ENCODE measurements around the gene SLC39A11. TPM values are rescaled to one million over a fixed set of nuclear protein-coding genes. Genes with fewer than 3 reads are reported as not detected.

The SLC39A11 gene
- total and polyA plus RNA-seq, 4 donors, result 18.9 to 44.9 (median 28.2) TPM

GRCh38 chr17:72677108-72677507 is 415.4 kb downstream of the SLC39A11 start (continued):
- TF ChIP-seq, protein P1, sequence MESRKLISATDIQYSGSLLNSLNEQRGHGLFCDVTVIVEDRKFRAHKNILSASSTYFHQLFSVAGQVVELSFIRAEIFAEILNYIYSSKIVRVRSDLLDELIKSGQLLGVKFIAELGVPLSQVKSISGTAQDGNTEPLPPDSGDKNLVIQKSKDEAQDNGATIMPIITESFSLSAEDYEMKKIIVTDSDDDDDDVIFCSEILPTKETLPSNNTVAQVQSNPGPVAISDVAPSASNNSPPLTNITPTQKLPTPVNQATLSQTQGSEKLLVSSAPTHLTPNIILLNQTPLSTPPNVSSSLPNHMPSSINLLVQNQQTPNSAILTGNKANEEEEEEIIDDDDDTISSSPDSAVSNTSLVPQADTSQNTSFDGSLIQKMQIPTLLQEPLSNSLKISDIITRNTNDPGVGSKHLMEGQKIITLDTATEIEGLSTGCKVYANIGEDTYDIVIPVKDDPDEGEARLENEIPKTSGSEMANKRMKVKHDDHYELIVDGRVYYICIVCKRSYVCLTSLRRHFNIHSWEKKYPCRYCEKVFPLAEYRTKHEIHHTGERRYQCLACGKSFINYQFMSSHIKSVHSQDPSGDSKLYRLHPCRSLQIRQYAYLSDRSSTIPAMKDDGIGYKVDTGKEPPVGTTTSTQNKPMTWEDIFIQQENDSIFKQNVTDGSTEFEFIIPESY (IDR thresholded peaks at IDR 0.05), result no peak

- Histone ChIP-seq H3K36me3 (ENCODE audit: control insufficient read depth in 4 of 4, insufficient read depth in 3 of 4, low read depth in 1 of 4, low read length in 3 of 4) (no peaks in the 10 kb centered on the region), H3K4me3 (ENCODE audit: low read depth in 1 of 3, low read length in 3 of 3) (no peak overlapping the region), H3K9ac (ENCODE audit: low read depth in 1 of 2, low read length in 2 of 2) (no peak overlapping the region), H3K27ac (ENCODE audit: low read depth in 1 of 2, low read length in 2 of 2) (no peak overlapping the region), H3K4me1 (ENCODE audit: control insufficient read depth in 4 of 4, insufficient read depth in 4 of 4, low read length in 3 of 4) (no peaks in the 10 kb centered on the region), H3K27me3 (ENCODE audit: control insufficient read depth in 4 of 4, insufficient read depth in 4 of 4, low read length in 3 of 4) (no peaks in the 10 kb centered on the region), H3K9me3 (ENCODE audit: control insufficient read depth in 4 of 4, low read length in 3 of 4) (no peaks in the 10 kb centered on the region)
- WGBS, result 89% methylated on average over 4 of the region's 4 CpGs
- no peak for TF ChIP-seq EGR1 (IDR thresholded peaks at IDR 0.05; ENCODE audit: low read depth in 2 of 2)
- no peak for TF ChIP-seq NR2F2 (IDR thresholded peaks at IDR 0.05)
- TF ChIP-seq, protein P2, sequence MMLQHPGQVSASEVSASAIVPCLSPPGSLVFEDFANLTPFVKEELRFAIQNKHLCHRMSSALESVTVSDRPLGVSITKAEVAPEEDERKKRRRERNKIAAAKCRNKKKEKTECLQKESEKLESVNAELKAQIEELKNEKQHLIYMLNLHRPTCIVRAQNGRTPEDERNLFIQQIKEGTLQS (IDR thresholded peaks at IDR 0.05), result no peak
- TF ChIP-seq MAX (IDR thresholded peaks at IDR 0.05), result no peak
- TF ChIP-seq RAD21 (IDR thresholded peaks at IDR 0.05), result no peak
- no peak for TF ChIP-seq REST (IDR thresholded peaks at IDR 0.05)
- TF ChIP-seq, protein P1 (IDR thresholded peaks at IDR 0.05), result no peak
- no peak for TF ChIP-seq FOXA1 (IDR thresholded peaks at IDR 0.05)
- TF ChIP-seq HNF4G (IDR thresholded peaks at IDR 0.05), result no peak
- TF ChIP-seq, protein P3, sequence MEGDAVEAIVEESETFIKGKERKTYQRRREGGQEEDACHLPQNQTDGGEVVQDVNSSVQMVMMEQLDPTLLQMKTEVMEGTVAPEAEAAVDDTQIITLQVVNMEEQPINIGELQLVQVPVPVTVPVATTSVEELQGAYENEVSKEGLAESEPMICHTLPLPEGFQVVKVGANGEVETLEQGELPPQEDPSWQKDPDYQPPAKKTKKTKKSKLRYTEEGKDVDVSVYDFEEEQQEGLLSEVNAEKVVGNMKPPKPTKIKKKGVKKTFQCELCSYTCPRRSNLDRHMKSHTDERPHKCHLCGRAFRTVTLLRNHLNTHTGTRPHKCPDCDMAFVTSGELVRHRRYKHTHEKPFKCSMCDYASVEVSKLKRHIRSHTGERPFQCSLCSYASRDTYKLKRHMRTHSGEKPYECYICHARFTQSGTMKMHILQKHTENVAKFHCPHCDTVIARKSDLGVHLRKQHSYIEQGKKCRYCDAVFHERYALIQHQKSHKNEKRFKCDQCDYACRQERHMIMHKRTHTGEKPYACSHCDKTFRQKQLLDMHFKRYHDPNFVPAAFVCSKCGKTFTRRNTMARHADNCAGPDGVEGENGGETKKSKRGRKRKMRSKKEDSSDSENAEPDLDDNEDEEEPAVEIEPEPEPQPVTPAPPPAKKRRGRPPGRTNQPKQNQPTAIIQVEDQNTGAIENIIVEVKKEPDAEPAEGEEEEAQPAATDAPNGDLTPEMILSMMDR (IDR thresholded peaks at IDR 0.05; ENCODE audit: low read depth, low read length, missing input control), result no peak
- TF ChIP-seq HNF4A (conservative IDR thresholded peaks at IDR 0.05), result no peak
- no peak for TF ChIP-seq RXRA (IDR thresholded peaks at IDR 0.05)
- no peak for DNase-seq (ENCODE audit: low spot score)
These were observed 419.8 kb downstream of the SLC39A11 start for GRCh38 chr17:72672729-72673128.
